Retinal pigment epithelial cell (primary cell): ENCODE results near the gene NUPR1.
A peak's percentile ranks its signal among the peaks of the same experiment; 100 is the strongest.
"Not testable (repeated sequence)": the region's sequence is repeated elsewhere in the genome, so short reads cannot be mapped to it uniquely, and the experiment has no call there.

ENCODE experiments used
- DNase-seq: peaks from one replicate; pipeline ENCODE4 v3.0.0-alpha.2; 2010; ENCODE audit warnings: low read depth
- H3K4me3 ChIP-seq: 2 replicates; pipeline ENCODE4 v1.5.1; 2011; ENCODE audit warnings: mild to moderate bottlenecking, low read length, control low read depth, moderate library complexity
- CTCF ChIP-seq: conservative IDR thresholded peaks from 2 replicates; pipeline ENCODE4 v1.5.1; 2011; ENCODE audit warnings: low read depth, low read length, control low read depth, inconsistent platforms

Gene NUPR1

GRCh38 chr16:28553776-28554633 is 15.2 kb upstream of the NUPR1 start, which contains the start of gene SGF29:
Gene SGF29 (plus strand): TSS chr16:28553920. CDS start chr16:28581070, 27,150 bp downstream.
- peak; percentile 16 for TF ChIP-seq CTCF
- DNase-seq = peak; percentile 53
- H3K4me3 ChIP-seq = peak within 1 kb of the TSS; percentile 70

- no peak overlapping the region for H3K4me3 ChIP-seq
- peak; percentile 63 for TF ChIP-seq CTCF
- DNase-seq = no peak
Measured at GRCh38 chr16:28549301-28549899, 10.6 kb upstream of the NUPR1 start.

- DNase-seq = no peak
- H3K4me3 ChIP-seq = no peak overlapping the region
- no peak for TF ChIP-seq CTCF
Measured at GRCh38 chr16:28548306-28548802, 9.6 kb upstream of the NUPR1 start.

GRCh38 chr16:28546626-28547025 is 7.9 kb upstream of the NUPR1 start:
- no peak overlapping the region for H3K4me3 ChIP-seq
- no peak for DNase-seq
- TF ChIP-seq CTCF = no peak

GRCh38 chr16:28545964-28546363 is 7.2 kb upstream of the NUPR1 start:
- H3K4me3 ChIP-seq, DNase-seq: not testable (repeated sequence)

GRCh38 chr16:28544998-28545397 is 6.2 kb upstream of the NUPR1 start:
- no peak overlapping the region for H3K4me3 ChIP-seq
- TF ChIP-seq CTCF = no peak
- no peak for DNase-seq

- DNase-seq = no peak
- no peak for TF ChIP-seq CTCF
- H3K4me3 ChIP-seq = no peak overlapping the region
Measured at GRCh38 chr16:28543072-28543471, 4.3 kb upstream of the NUPR1 start.
